Activated naive CD4-positive, alpha-beta T cell treated with anti-CD3 and anti-CD28 coated beads for 36 hours (primary cell): Measurements from ENCODE around the gene PATJ. TPM values are rescaled to one million over a fixed set of nuclear protein-coding genes. Genes with fewer than 3 reads are reported as not detected.
"Not testable (repeated sequence)": the region's sequence is repeated elsewhere in the genome, so short reads cannot be mapped to it uniquely, and the experiment has no call there.

ENCODE experiments used
- CTCF ChIA-PET: fragments of 350-600 bp; sonication (Branson Sonifier 250); formaldehyde crosslinking; loops from one replicate; lab custom pipeline; 2021; ENCODE audit warnings: antibody characterized with exemption; lab: Charles Lee
- DNase-seq: peaks from one replicate; pipeline ENCODE4 v3.0.0-alpha.2; 2020
- H3K27ac Mint-ChIP-seq: one replicate; pipeline ENCODE4 v1.8.0; 2021; ENCODE audit warnings: mild to moderate bottlenecking, mixed read lengths
- H3K27me3 Mint-ChIP-seq: one replicate; pipeline ENCODE4 v1.8.0; 2021; ENCODE audit warnings: low read depth, mixed read lengths
- H3K36me3 Mint-ChIP-seq: one replicate; pipeline ENCODE4 v1.8.0; 2021; ENCODE audit warnings: low read depth, mixed read lengths
- H3K4me1 Mint-ChIP-seq: one replicate; pipeline ENCODE4 v1.8.0; 2021; ENCODE audit warnings: low read depth, mixed read lengths
- H3K4me3 Mint-ChIP-seq: one replicate; pipeline ENCODE4 v1.8.0; 2021; ENCODE audit warnings: mild to moderate bottlenecking, moderate library complexity, mixed read lengths
- H3K9me3 Mint-ChIP-seq: one replicate; pipeline ENCODE4 v1.8.0; 2021; ENCODE audit warnings: mixed read lengths
- intact Hi-C: fragments of 100-400 bp; cut with micrococcal nuclease; formaldehyde crosslinking; loops from one replicate; pipeline ENCODE4 v1.15.1; 2023
- total RNA-seq, 2 experiments: library from RNA; stranded (reverse); gene quantifications; one replicate each; pipeline ENCODE4 v1.2.3, GENCODE V29; 2021

Gene PATJ
- total RNA-seq, 2 experiments from 2014 or later: 13.3 to 13.5 TPM

- H3K27ac Mint-ChIP-seq, H3K27me3 Mint-ChIP-seq, H3K36me3 Mint-ChIP-seq, H3K4me3 Mint-ChIP-seq, intact Hi-C loops, DNase-seq, H3K4me1 Mint-ChIP-seq, CTCF ChIA-PET, H3K9me3 Mint-ChIP-seq: not testable (repeated sequence)
These were observed 11.6 kb upstream of the PATJ start for GRCh38 chr1:61730679-61731078.

- CTCF ChIA-PET: no interaction called here
- H3K27me3 Mint-ChIP-seq: no peaks in the 10 kb centered on the region
- peaks cover 2% of the 10 kb centered on the region for H3K4me1 Mint-ChIP-seq
- no peak overlapping the region for H3K4me3 Mint-ChIP-seq
- no peaks in the 10 kb centered on the region for H3K36me3 Mint-ChIP-seq
- intact Hi-C loops: no loop called here
- no peak overlapping the region for H3K27ac Mint-ChIP-seq
- DNase-seq: no peak
- H3K9me3 Mint-ChIP-seq: no peaks in the 10 kb centered on the region
These were observed 9.6 kb upstream of the PATJ start for GRCh38 chr1:61732726-61733125.

- CTCF ChIA-PET: no interaction called here
- peaks cover 16% of the 10 kb centered on the region for H3K4me1 Mint-ChIP-seq
- H3K4me3 Mint-ChIP-seq: peak overlapping the region; percentile 93
- H3K9me3 Mint-ChIP-seq: no peaks in the 10 kb centered on the region
- no peak for DNase-seq
- no peaks in the 10 kb centered on the region for H3K36me3 Mint-ChIP-seq
- no peak overlapping the region for H3K27ac Mint-ChIP-seq
- intact Hi-C loops: loop anchor here (5.0 to 10.0 kb wide), 3 partner anchors 101 to 1784 kb away; partner anchors contain the start of genes EFCAB7 and ITGB3BP
- H3K27me3 Mint-ChIP-seq: no peaks in the 10 kb centered on the region
These were observed 1.3 kb upstream of the PATJ start for GRCh38 chr1:61740751-61741700.

- Mint-ChIP-seq H3K27ac (no peak overlapping the region), H3K9me3 (no peaks in the 10 kb centered on the region), H3K4me1 (peaks cover 24% of the 10 kb centered on the region), H3K36me3 (no peaks in the 10 kb centered on the region), H3K27me3 (no peaks in the 10 kb centered on the region), H3K4me3 (peak overlapping the region; percentile 67)
- no peak for DNase-seq
- CTCF ChIA-PET: interaction anchor here (1.6 kb wide), 1 partner anchor 101 kb away, joined by 3 read pairs; no protein-coding TSS in a partner anchor
- intact Hi-C loops: loop anchor here (1.0 to 10.0 kb wide), 5 partner anchors 18 to 1782 kb away; partner anchors contain the start of genes EFCAB7, ITGB3BP, TM2D1 and USP1
These were observed 545 bp downstream of the PATJ start for GRCh38 chr1:61742620-61743430.

GRCh38 chr1:61743431-61743705 is 1.1 kb downstream of the PATJ start:
- Mint-ChIP-seq H3K27me3 (no peaks in the 10 kb centered on the region), H3K9me3 (no peaks in the 10 kb centered on the region), H3K4me1 (peaks cover 24% of the 10 kb centered on the region), H3K27ac (no peak overlapping the region), H3K4me3 (peak overlapping the region; percentile 67), H3K36me3 (no peaks in the 10 kb centered on the region)
- no peak for DNase-seq
- intact Hi-C loops: loop anchor here (5.0 to 10.0 kb wide), 3 partner anchors 99 to 1781 kb away; partner anchors contain the start of genes EFCAB7 and ITGB3BP
- CTCF ChIA-PET: interaction anchor here (1.6 kb wide), 1 partner anchor 102 kb away, joined by 3 read pairs; no protein-coding TSS in a partner anchor

- intact Hi-C loops: loop anchor here (5.0 to 10.0 kb wide), 3 partner anchors 98 to 1781 kb away; partner anchors contain the start of genes EFCAB7 and ITGB3BP
- Mint-ChIP-seq H3K27me3 (no peaks in the 10 kb centered on the region), H3K27ac (no peak overlapping the region), H3K9me3 (no peaks in the 10 kb centered on the region), H3K4me3 (peak overlapping the region; percentile 67), H3K36me3 (no peaks in the 10 kb centered on the region), H3K4me1 (peaks cover 24% of the 10 kb centered on the region)
- DNase-seq: no peak
- CTCF ChIA-PET: interaction anchor here (1.6 kb wide), 1 partner anchor 102 kb away, joined by 3 read pairs; no protein-coding TSS in a partner anchor
These were observed 1.7 kb downstream of the PATJ start for GRCh38 chr1:61743716-61744580.

GRCh38 chr1:61746813-61747212 is 4.5 kb downstream of the PATJ start:
- DNase-seq: no peak
- no peak overlapping the region for H3K27ac Mint-ChIP-seq
- intact Hi-C loops: loop anchor here (10.0 kb wide), 1 partner anchor 1778 kb away; the partner anchor contains the start of genes EFCAB7 and ITGB3BP
- H3K4me1 Mint-ChIP-seq: peaks cover 19% of the 10 kb centered on the region
- CTCF ChIA-PET: no interaction called here
- H3K9me3 Mint-ChIP-seq: no peaks in the 10 kb centered on the region
- no peaks in the 10 kb centered on the region for H3K27me3 Mint-ChIP-seq
- no peaks in the 10 kb centered on the region for H3K36me3 Mint-ChIP-seq
- no peak overlapping the region for H3K4me3 Mint-ChIP-seq

- CTCF ChIA-PET: interaction anchor here (1.1 kb wide), 1 partner anchor 21 kb away, joined by 3 read pairs; no protein-coding TSS in a partner anchor
- H3K36me3 Mint-ChIP-seq: no peaks in the 10 kb centered on the region
- DNase-seq: no peak
- peaks cover 14% of the 10 kb centered on the region for H3K4me1 Mint-ChIP-seq
- H3K27me3 Mint-ChIP-seq: no peaks in the 10 kb centered on the region
- no peak overlapping the region for H3K4me3 Mint-ChIP-seq
- intact Hi-C loops: loop anchor here (10.0 kb wide), 1 partner anchor 1776 kb away; the partner anchor contains the start of genes EFCAB7 and ITGB3BP
- H3K27ac Mint-ChIP-seq: no peak overlapping the region
- no peaks in the 10 kb centered on the region for H3K9me3 Mint-ChIP-seq
These were observed 6.3 kb downstream of the PATJ start for GRCh38 chr1:61748566-61748965.

GRCh38 chr1:61749574-61749973 is 7.3 kb downstream of the PATJ start:
- CTCF ChIA-PET: interaction anchor here (1.1 kb wide), 1 partner anchor 22 kb away, joined by 3 read pairs; no protein-coding TSS in a partner anchor
- Mint-ChIP-seq H3K27ac (no peak overlapping the region), H3K4me3 (no peak overlapping the region), H3K4me1 (peaks cover 11% of the 10 kb centered on the region), H3K9me3 (no peaks in the 10 kb centered on the region), H3K27me3 (no peaks in the 10 kb centered on the region), H3K36me3 (no peaks in the 10 kb centered on the region)
- no peak for DNase-seq
- intact Hi-C loops: loop anchor here (10.0 kb wide), 1 partner anchor 1775 kb away; the partner anchor contains the start of genes EFCAB7 and ITGB3BP

- Mint-ChIP-seq H3K9me3 (no peaks in the 10 kb centered on the region), H3K4me3 (no peak overlapping the region), H3K36me3 (no peaks in the 10 kb centered on the region), H3K4me1 (peaks cover 7% of the 10 kb centered on the region), H3K27me3 (no peaks in the 10 kb centered on the region), H3K27ac (no peak overlapping the region)
- intact Hi-C loops: no loop called here
- DNase-seq: no peak
- CTCF ChIA-PET: interaction anchor here (0.7 kb wide), 1 partner anchor 8 kb away, joined by 4 read pairs; no protein-coding TSS in a partner anchor
These were observed 10.7 kb downstream of the PATJ start for GRCh38 chr1:61752921-61753389.

GRCh38 chr1:61753998-61754508 is 11.8 kb downstream of the PATJ start:
- H3K9me3 Mint-ChIP-seq: no peaks in the 10 kb centered on the region
- H3K27ac Mint-ChIP-seq: no peak overlapping the region
- no peaks in the 10 kb centered on the region for H3K36me3 Mint-ChIP-seq
- CTCF ChIA-PET: no interaction called here
- DNase-seq: no peak
- peaks cover 8% of the 10 kb centered on the region for H3K4me1 Mint-ChIP-seq
- intact Hi-C loops: loop anchor here (1.0 kb wide), 1 partner anchor 9 kb away; no protein-coding TSS in a partner anchor
- H3K27me3 Mint-ChIP-seq: no peaks in the 10 kb centered on the region
- no peak overlapping the region for H3K4me3 Mint-ChIP-seq
